Activated CD8-positive, alpha-beta T cell treated with anti-CD3 and anti-CD28 coated beads for 36 hours (primary cell): ENCODE data around the gene TMEM179. TPM values are rescaled to one million over a fixed set of nuclear protein-coding genes. Genes with fewer than 3 reads are reported as not detected.

Experiments
- ATAC-seq: fragments of 200-7000 bp; cut with Tn5 transposase; one replicate; pipeline ENCODE4 v1.10.0; 2021; ENCODE audit warnings: mild to moderate bottlenecking, moderate library complexity
- CTCF ChIA-PET: fragments of 350-600 bp; sonication (Branson Sonifier 250); formaldehyde crosslinking; loops from one replicate; lab custom pipeline; 2021; ENCODE audit warnings: antibody characterized with exemption; lab: Charles Lee
- POLR2A ChIA-PET: fragments of 350-600 bp; sonication (Branson Sonifier 250); formaldehyde crosslinking; loops from one replicate; lab custom pipeline; 2021; ENCODE audit warnings: antibody characterized with exemption; lab: Charles Lee
- DNase-seq: peaks from one replicate; pipeline ENCODE4 v3.0.0-alpha.2; 2020
- H3K27ac Mint-ChIP-seq: one replicate; pipeline ENCODE4 v1.8.0; 2021; ENCODE audit warnings: mild to moderate bottlenecking, mixed read lengths
- H3K27me3 Mint-ChIP-seq: one replicate; pipeline ENCODE4 v1.8.0; 2021; ENCODE audit warnings: mixed read lengths
- H3K36me3 Mint-ChIP-seq: one replicate; pipeline ENCODE4 v1.8.0; 2021; ENCODE audit warnings: low read depth, mixed read lengths
- H3K4me1 Mint-ChIP-seq: one replicate; pipeline ENCODE4 v1.8.0; 2021; ENCODE audit warnings: low read depth, mixed read lengths
- H3K4me3 Mint-ChIP-seq: one replicate; pipeline ENCODE4 v1.8.0; 2021; ENCODE audit warnings: mild to moderate bottlenecking, moderate library complexity, mixed read lengths
- H3K9me3 Mint-ChIP-seq: one replicate; pipeline ENCODE4 v1.8.0; 2021; ENCODE audit warnings: mixed read lengths
- intact Hi-C: fragments of 100-400 bp; cut with micrococcal nuclease; formaldehyde crosslinking; loops from one replicate; pipeline ENCODE4 v1.10.0; 2022
- total RNA-seq, 2 experiments: library from RNA; stranded (reverse); gene quantifications; one replicate each; pipeline ENCODE4 v1.2.3, GENCODE V29; 2021
- TF ChIP-seq, protein P1 (sequence below): fragments of 200-600 bp; IDR thresholded peaks from one replicate; pipeline ENCODE4 v1.8.0; 2022; ENCODE audit warnings: antibody characterized with exemption, mild to moderate bottlenecking

Gene TMEM179
- total RNA-seq, 2 experiments from 2014 or later: not detected

DNA sequence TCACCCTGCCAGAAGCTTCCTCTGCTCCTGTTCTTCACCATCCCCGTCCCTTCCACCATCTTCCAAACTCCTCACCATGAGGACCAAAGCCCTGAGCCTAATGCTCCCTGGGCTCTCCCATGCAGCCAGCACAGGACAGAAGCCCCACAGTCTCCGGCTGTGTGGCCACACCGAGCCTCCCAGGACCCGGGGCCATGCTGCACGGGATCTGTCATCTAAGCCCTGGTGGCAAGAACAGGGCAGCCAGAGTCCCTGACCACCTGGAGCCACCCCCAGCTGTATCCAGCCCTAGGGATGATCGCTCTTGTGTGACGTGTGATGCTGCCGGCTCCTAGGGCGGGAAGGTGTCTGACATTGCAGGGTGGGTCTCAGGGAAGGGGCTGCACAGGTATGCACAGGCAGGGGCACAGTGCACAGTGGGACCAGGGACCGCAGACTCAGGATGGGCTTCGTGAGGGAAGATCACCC lies 8.1 kb downstream of the TMEM179 start:
- Mint-ChIP-seq H3K36me3 (no peaks in the 10 kb centered on the region), H3K4me1 (no peaks in the 10 kb centered on the region), H3K27ac (no peak overlapping the region), H3K27me3 (peaks cover 7% of the 10 kb centered on the region), H3K4me3 (no peak overlapping the region), H3K9me3 (no peaks in the 10 kb centered on the region)
- CTCF ChIA-PET: no interaction called here
- TF ChIP-seq, protein P1, sequence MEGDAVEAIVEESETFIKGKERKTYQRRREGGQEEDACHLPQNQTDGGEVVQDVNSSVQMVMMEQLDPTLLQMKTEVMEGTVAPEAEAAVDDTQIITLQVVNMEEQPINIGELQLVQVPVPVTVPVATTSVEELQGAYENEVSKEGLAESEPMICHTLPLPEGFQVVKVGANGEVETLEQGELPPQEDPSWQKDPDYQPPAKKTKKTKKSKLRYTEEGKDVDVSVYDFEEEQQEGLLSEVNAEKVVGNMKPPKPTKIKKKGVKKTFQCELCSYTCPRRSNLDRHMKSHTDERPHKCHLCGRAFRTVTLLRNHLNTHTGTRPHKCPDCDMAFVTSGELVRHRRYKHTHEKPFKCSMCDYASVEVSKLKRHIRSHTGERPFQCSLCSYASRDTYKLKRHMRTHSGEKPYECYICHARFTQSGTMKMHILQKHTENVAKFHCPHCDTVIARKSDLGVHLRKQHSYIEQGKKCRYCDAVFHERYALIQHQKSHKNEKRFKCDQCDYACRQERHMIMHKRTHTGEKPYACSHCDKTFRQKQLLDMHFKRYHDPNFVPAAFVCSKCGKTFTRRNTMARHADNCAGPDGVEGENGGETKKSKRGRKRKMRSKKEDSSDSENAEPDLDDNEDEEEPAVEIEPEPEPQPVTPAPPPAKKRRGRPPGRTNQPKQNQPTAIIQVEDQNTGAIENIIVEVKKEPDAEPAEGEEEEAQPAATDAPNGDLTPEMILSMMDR: no peak
- intact Hi-C loops: no loop called here
- POLR2A ChIA-PET: no interaction called here
- DNase-seq (no peak), ATAC-seq (no peak)

DNA sequence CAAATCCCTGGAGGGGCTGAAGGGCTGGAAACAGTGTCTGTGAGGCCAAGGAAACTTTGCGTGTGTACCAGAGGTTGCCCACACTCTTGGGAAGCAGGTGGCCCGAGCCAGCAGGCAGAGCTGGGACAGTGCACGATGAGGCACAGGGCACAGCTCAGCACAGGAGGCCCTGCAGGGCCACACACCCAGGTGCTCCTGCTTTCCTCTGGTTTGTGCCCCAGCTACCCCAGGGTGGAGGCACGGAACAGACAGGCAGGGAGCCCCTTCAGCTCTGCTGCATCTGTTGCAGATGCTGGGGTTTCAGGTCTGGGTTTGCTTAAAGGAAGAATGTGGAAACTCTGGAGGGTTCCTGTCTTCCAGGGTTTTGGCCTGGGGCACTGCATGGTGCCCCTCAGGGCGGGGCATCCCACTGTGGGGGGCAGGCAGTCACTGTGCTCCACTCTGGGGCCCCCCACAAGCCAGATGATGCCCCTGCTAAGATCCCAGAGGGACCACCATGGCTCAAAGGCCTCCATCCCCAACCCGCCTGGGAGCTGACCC lies 8.6 kb downstream of the TMEM179 start:
- H3K9me3 Mint-ChIP-seq: no peaks in the 10 kb centered on the region
- peaks cover 7% of the 10 kb centered on the region for H3K27me3 Mint-ChIP-seq
- POLR2A ChIA-PET: no interaction called here
- no peak overlapping the region for H3K4me3 Mint-ChIP-seq
- H3K4me1 Mint-ChIP-seq: no peaks in the 10 kb centered on the region
- H3K36me3 Mint-ChIP-seq: no peaks in the 10 kb centered on the region
- intact Hi-C loops: no loop called here
- DNase-seq (no peak), ATAC-seq (no peak)
- CTCF ChIA-PET: no interaction called here
- TF ChIP-seq, protein P1: no peak
- no peak overlapping the region for H3K27ac Mint-ChIP-seq

GRCh38 chr14:104595116-104595675 lies 9.4 kb downstream of the TMEM179 start:
- no peaks in the 10 kb centered on the region for H3K9me3 Mint-ChIP-seq
- ATAC-seq: no peak
- no peak overlapping the region for H3K27ac Mint-ChIP-seq
- CTCF ChIA-PET: no interaction called here
- no peak overlapping the region for H3K4me3 Mint-ChIP-seq
- no peak for DNase-seq
- POLR2A ChIA-PET: no interaction called here
- H3K27me3 Mint-ChIP-seq: peaks cover 3% of the 10 kb centered on the region
- intact Hi-C loops: no loop called here
- TF ChIP-seq, protein P1: no peak
- no peaks in the 10 kb centered on the region for H3K36me3 Mint-ChIP-seq
- no peaks in the 10 kb centered on the region for H3K4me1 Mint-ChIP-seq

- Mint-ChIP-seq H3K4me1 (no peaks in the 10 kb centered on the region), H3K9me3 (no peaks in the 10 kb centered on the region), H3K27ac (no peak overlapping the region), H3K36me3 (no peaks in the 10 kb centered on the region), H3K27me3 (peaks cover 3% of the 10 kb centered on the region), H3K4me3 (no peak overlapping the region)
- ChIA-PET CTCF (no interaction called here), POLR2A (no interaction called here)
- ATAC-seq (no peak), DNase-seq (no peak)
- TF ChIP-seq, protein P1: no peak
- intact Hi-C loops: no loop called here
Observed at GRCh38 chr14:104594310-104595046, 10.1 kb downstream of the TMEM179 start.

DNA sequence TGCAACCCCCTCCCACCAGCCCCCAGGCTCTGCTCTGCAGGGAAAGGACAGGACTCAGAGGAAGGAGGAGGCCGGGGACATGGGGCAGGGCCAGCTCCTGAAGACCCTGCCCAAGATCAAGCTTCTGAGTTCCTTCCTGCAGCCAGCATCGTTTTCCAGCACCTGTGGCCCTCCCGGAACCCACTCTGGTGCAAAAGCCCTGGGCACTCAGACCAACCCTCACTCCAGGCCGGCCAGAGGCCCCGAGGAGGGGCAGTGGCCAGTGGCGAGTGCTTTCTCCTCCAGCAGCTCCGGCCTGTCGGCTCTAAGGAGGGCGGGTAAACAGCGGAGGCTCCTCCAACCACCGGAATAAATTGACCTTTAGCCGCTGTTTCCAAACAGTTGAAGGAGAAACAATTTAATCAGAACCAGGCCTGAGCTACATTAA lies 10.8 kb downstream of the TMEM179 start:
- intact Hi-C loops: no loop called here
- Mint-ChIP-seq H3K4me1 (no peaks in the 10 kb centered on the region), H3K9me3 (no peaks in the 10 kb centered on the region), H3K27ac (no peak overlapping the region), H3K36me3 (no peaks in the 10 kb centered on the region), H3K4me3 (no peak overlapping the region), H3K27me3 (peaks cover 3% of the 10 kb centered on the region)
- ChIA-PET POLR2A (interaction anchor here (0.6 kb wide), 1 partner anchor 23 kb away, joined by 3 read pairs; no protein-coding TSS in a partner anchor), CTCF (no interaction called here)
- DNase-seq (no peak), ATAC-seq (no peak)
- TF ChIP-seq, protein P1: no peak
